Mesothelial cell of epicardium (in vitro differentiated cells): ENCODE measurements around the gene ZC3H12A. TPM values are rescaled to one million over a fixed set of nuclear protein-coding genes. Genes with fewer than 3 reads are reported as not detected.
A peak's percentile ranks its signal among the peaks of the same experiment; 100 is the strongest.

Experiments used
- DNase-seq, 2 experiments: peaks; one replicate each; pipeline ENCODE4 v3.0.0; 2021; ENCODE audit warnings: low spot score in 2 of 2; ENCODE audit not compliant: unreplicated experiment in 2 of 2
- H3K27ac Mint-ChIP-seq: 2 replicates; pipeline ENCODE4 v1.8.0; 2021; ENCODE audit warnings: mixed read lengths
- H3K27me3 Mint-ChIP-seq: 2 replicates; pipeline ENCODE4 v1.8.0; 2021; ENCODE audit warnings: low read depth, mixed read lengths
- H3K36me3 Mint-ChIP-seq: 2 replicates; pipeline ENCODE4 v1.8.0; 2021; ENCODE audit warnings: mixed read lengths
- H3K4me1 Mint-ChIP-seq: 2 replicates; pipeline ENCODE4 v1.8.0; 2021; ENCODE audit warnings: mixed read lengths
- H3K4me3 Mint-ChIP-seq: 2 replicates; pipeline ENCODE4 v1.8.0; 2021; ENCODE audit warnings: mild to moderate bottlenecking, moderate library complexity, mixed read lengths
- H3K9me3 Mint-ChIP-seq: 2 replicates; pipeline ENCODE4 v1.8.0; 2021; ENCODE audit warnings: mixed read lengths
- total RNA-seq: library from RNA; stranded (reverse); gene quantifications from 3 replicates; pipeline ENCODE4 v1.2.1, GENCODE V29; 2021
- TF ChIP-seq, protein P1 (sequence below): fragments of 200-600 bp; sonication (generic); IDR thresholded peaks from one replicate; pipeline ENCODE4 v1.5.0; 2021; ENCODE audit warnings: antibody characterized with exemption; ENCODE audit not compliant: unreplicated experiment

Gene ZC3H12A
- total RNA-seq, 1 donor from 2014 or later: 8.9 TPM

DNA sequence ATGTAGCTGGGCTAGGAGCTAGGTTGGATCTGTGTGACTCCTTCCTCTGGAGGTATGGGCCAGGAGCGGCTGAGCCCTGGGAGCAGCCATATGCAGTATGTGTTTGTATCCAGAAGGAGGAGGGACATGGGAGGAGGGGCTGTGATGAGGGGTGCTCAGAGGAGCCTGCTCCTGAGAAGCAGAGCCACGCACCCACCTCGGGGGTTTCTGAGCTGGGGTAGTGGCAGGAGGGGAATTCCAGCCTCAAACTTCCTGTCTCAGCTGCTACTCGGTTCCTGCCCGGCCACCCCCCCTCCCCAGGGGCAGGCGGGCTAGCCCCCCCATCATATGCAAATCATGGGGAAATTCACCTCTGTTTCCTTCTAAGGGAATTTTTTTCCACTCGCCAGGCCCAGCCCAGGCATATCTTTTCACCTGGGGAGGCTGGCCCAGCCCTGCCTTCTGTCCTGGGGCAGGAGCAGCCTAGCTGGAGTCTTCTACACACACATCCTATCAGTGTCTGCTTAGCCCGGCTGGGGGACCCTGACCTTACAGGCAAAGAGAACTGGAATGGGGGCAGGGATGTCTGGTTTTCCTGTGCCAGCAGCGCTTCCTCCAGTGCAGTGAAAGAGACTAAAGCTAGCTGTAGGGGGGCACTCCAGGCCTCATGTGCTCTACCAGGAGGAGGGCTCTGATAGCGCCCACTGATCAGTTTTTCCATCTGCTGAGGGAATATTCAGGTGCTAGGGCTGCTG is 3.0 kb downstream of the ZC3H12A start:
- H3K27ac Mint-ChIP-seq: peak overlapping the region; percentile 88
- no peak for DNase-seq

DNA sequence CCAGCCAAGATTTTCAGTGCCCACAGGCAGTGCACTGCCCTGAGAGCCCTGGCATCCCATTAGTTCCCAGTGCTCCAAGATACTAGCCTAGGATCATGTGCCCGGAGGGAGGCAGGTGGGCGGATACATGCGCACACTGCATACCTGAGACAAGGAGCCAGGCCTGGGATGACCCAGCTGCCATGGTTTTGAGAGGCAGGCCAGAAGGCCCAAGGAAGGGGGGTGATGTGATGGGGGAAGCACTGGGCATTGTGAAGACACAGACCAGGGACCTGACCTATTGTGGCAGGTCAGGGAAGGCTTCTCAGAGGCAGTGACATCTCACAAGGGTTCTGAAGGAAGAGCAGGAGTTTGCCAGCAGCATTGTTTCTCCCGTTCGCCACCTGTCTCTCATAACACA is 3.6 kb downstream of the ZC3H12A start:
- TF ChIP-seq, protein P1, sequence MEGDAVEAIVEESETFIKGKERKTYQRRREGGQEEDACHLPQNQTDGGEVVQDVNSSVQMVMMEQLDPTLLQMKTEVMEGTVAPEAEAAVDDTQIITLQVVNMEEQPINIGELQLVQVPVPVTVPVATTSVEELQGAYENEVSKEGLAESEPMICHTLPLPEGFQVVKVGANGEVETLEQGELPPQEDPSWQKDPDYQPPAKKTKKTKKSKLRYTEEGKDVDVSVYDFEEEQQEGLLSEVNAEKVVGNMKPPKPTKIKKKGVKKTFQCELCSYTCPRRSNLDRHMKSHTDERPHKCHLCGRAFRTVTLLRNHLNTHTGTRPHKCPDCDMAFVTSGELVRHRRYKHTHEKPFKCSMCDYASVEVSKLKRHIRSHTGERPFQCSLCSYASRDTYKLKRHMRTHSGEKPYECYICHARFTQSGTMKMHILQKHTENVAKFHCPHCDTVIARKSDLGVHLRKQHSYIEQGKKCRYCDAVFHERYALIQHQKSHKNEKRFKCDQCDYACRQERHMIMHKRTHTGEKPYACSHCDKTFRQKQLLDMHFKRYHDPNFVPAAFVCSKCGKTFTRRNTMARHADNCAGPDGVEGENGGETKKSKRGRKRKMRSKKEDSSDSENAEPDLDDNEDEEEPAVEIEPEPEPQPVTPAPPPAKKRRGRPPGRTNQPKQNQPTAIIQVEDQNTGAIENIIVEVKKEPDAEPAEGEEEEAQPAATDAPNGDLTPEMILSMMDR: no peak
- no peak for DNase-seq
- Mint-ChIP-seq H3K9me3 (no peaks in the 10 kb centered on the region), H3K4me3 (no peak overlapping the region), H3K27ac (peak overlapping the region; percentile 88), H3K36me3 (peaks cover 12% of the 10 kb centered on the region), H3K27me3 (peaks cover 5% of the 10 kb centered on the region), H3K4me1 (peaks cover 43% of the 10 kb centered on the region)

More for the DNA sequence above, 3.0 kb downstream of the ZC3H12A start:
- Mint-ChIP-seq H3K27me3 (peaks cover 9% of the 10 kb centered on the region), H3K4me3 (peak overlapping the region; percentile 72), H3K4me1 (peaks cover 45% of the 10 kb centered on the region), H3K36me3 (peaks cover 9% of the 10 kb centered on the region), H3K9me3 (no peaks in the 10 kb centered on the region)
- TF ChIP-seq, protein P1: no peak

DNA sequence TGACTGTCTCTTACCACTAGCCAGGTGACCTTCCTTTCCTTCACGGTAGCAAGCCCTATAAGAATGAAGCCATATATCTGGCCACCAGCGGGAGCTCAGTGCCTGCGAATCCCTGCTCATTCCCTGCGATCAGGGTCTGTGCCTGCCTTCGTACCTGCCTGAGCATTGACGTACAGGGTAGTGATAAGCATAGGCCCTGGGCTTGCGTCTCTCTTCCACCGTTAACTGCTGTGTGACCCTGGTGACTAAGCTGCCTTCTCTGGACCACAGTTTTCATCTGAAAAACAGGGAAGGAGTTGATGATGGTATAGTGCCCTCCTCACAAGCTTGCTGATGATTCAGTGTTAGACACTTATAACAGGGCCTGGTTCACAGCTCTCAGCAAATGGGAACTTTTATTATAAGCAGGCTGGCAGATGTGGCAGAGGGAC is 4.1 kb downstream of the ZC3H12A start:
- no peak overlapping the region for H3K4me3 Mint-ChIP-seq
- H3K4me1 Mint-ChIP-seq: peaks cover 41% of the 10 kb centered on the region
- no peak for DNase-seq
- TF ChIP-seq, protein P1: no peak
- H3K27me3 Mint-ChIP-seq: peaks cover 4% of the 10 kb centered on the region
- no peaks in the 10 kb centered on the region for H3K9me3 Mint-ChIP-seq
- no peak overlapping the region for H3K27ac Mint-ChIP-seq
- peaks cover 12% of the 10 kb centered on the region for H3K36me3 Mint-ChIP-seq

DNA sequence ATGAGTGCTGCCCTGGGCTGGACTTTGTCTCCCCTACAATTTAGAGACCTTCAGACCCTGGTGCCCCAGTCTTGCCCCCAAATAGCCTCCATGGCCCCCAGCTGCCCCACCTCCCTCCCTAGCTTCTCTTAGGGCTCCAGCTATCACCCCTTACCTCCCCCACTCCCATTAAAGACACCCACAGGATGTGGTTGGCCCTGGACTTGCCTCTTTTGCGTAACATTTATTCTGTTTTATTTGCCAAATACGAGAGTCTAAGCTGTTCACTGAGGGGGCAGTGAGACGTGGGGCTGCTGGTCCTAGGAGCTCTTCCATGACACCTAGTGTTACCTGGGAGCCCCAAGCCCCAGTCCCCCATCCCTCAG is 4.5 kb downstream of the ZC3H12A start:
- Mint-ChIP-seq H3K4me3 (no peak overlapping the region), H3K9me3 (no peaks in the 10 kb centered on the region), H3K36me3 (peaks cover 12% of the 10 kb centered on the region), H3K4me1 (peaks cover 36% of the 10 kb centered on the region), H3K27ac (peak overlapping the region; percentile 39), H3K27me3 (no peaks in the 10 kb centered on the region)
- DNase-seq: no peak
- TF ChIP-seq, protein P1: no peak

DNA sequence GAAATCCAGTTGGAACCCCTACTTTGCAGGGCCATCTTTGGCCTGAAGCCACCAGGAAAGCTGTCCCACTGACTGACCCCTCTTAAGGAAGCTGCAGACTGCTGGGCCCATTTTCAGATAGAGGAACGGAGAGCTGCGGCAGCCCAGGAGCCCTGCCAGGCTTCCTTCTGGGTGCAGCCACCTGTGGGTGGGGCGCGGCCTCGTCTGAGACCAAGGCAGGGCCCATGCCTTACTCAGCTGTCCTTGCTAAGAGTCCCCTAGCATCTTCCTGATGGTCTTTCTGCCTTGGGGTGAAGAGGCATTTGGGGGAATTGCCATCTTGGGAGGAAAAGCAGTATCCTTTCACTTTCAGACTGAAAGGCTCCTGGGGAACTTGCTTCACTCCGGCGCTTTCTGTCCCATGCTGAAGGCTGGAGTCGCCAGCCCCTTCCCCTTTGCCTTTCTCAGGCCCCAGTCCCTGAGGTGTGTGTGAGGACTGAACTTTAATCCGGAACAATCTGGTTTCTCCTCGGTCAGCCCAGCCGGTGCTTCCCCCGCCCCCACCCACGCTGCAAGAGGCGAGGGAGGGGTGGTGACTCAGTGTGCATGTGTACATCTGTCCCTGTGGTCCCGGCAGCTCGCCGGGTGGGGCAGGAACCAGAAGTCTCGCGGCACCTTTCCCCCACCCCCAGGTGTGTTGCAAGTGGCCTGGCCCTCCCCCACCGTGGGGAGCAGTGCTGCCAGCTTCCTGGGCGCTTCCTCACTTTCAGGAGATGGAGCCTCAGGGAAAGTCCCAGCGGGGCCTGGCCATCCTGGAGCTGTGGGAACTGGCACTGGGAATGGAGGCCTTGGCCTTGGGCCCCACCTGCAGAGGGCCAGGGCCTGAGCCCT is 5.1 kb downstream of the ZC3H12A start:
- Mint-ChIP-seq H3K27me3 (no peaks in the 10 kb centered on the region), H3K36me3 (peaks cover 12% of the 10 kb centered on the region), H3K9me3 (no peaks in the 10 kb centered on the region), H3K4me1 (peaks cover 35% of the 10 kb centered on the region), H3K27ac (peak overlapping the region; percentile 39), H3K4me3 (no peak overlapping the region)
- no peak for DNase-seq
- TF ChIP-seq, protein P1: no peak
